Measurements from ENCODE around the gene LUZP1.

DNA sequence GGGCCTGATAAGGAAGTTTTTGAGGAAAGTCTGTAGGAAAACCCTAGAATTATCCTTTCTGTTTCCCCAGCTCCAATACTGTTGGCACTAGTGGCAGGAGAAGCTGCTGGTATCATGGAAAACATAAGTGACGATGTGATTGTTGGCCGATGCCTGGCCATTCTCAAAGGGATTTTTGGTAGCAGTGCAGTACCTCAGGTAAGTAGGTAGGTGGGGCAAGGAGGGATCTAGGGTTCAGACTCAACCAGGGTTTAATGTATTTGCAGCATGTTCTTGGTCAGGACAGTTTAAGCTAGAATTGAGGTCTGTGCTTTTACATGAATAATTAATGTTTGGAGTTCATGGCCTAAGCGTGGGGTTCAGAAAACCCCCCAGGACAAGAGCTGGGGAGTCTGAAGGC is 87.3 kb downstream of the LUZP1 start:
- TF ChIP-seq, protein P1, sequence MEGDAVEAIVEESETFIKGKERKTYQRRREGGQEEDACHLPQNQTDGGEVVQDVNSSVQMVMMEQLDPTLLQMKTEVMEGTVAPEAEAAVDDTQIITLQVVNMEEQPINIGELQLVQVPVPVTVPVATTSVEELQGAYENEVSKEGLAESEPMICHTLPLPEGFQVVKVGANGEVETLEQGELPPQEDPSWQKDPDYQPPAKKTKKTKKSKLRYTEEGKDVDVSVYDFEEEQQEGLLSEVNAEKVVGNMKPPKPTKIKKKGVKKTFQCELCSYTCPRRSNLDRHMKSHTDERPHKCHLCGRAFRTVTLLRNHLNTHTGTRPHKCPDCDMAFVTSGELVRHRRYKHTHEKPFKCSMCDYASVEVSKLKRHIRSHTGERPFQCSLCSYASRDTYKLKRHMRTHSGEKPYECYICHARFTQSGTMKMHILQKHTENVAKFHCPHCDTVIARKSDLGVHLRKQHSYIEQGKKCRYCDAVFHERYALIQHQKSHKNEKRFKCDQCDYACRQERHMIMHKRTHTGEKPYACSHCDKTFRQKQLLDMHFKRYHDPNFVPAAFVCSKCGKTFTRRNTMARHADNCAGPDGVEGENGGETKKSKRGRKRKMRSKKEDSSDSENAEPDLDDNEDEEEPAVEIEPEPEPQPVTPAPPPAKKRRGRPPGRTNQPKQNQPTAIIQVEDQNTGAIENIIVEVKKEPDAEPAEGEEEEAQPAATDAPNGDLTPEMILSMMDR (IDR thresholded peaks at IDR 0.05; ENCODE audit: poor library complexity), result peak; percentile 14
- no peak for TF ChIP-seq EZH2 (IDR thresholded peaks at IDR 0.05; ENCODE audit: borderline replicate concordance)
- no peak for TF ChIP-seq EZH2phosphoT487 (IDR thresholded peaks at IDR 0.05; ENCODE audit: low read depth, severe bottlenecking, unreplicated experiment)
